ENCODE data around the gene STK10.
"Not testable (repeated sequence)": the region's sequence is repeated elsewhere in the genome, so short reads cannot be mapped to it uniquely, and the experiment has no call there.

The STK10 gene

GRCh38 chr5:172200476-172200875 is 12.5 kb upstream of the STK10 start:
- no peak for DNase-seq (ENCODE audit: extremely low read depth, low read depth)
- no peak for TF ChIP-seq CTCF (IDR thresholded peaks at IDR 0.05; ENCODE audit: low read depth, low read length)

GRCh38 chr5:172199446-172199845 is 11.4 kb upstream of the STK10 start:
- no peak for TF ChIP-seq CTCF (IDR thresholded peaks at IDR 0.05; ENCODE audit: low read depth, low read length)

GRCh38 chr5:172197775-172198174 is 9.8 kb upstream of the STK10 start:
- DNase-seq (ENCODE audit: extremely low read depth, low read depth): not testable (repeated sequence)

More at GRCh38 chr5:172199446-172199845, 11.4 kb upstream of the STK10 start:
- no peak for DNase-seq (ENCODE audit: extremely low read depth, low read depth)

- no peak for DNase-seq (ENCODE audit: extremely low read depth, low read depth)
- no peak for TF ChIP-seq CTCF (IDR thresholded peaks at IDR 0.05; ENCODE audit: low read depth, low read length)
Observed at GRCh38 chr5:172194985-172195774, 7.2 kb upstream of the STK10 start.

GRCh38 chr5:172193872-172194271 is 5.8 kb upstream of the STK10 start, which contains the start of gene EFCAB9:
TSS of gene EFCAB9 (plus strand) at chr5:172194172. CDS start at chr5:172194173, 1 bp downstream.
- no peak for TF ChIP-seq CTCF (IDR thresholded peaks at IDR 0.05; ENCODE audit: low read depth, low read length)

GRCh38 chr5:172189693-172190296 is 1.8 kb upstream of the STK10 start:
- DNase-seq (ENCODE audit: extremely low read depth, low read depth): no peak
- TF ChIP-seq CTCF (IDR thresholded peaks at IDR 0.05; ENCODE audit: low read depth, low read length): no peak

More at GRCh38 chr5:172193872-172194271, 5.8 kb upstream of the STK10 start, which contains the start of gene EFCAB9:
- DNase-seq (ENCODE audit: extremely low read depth, low read depth): no peak

- TF ChIP-seq CTCF (IDR thresholded peaks at IDR 0.05; ENCODE audit: low read depth, low read length): no peak
- DNase-seq (ENCODE audit: extremely low read depth, low read depth): no peak
Observed at GRCh38 chr5:172188893-172189692, 1.1 kb upstream of the STK10 start.
